NCI-H345 treated with DMSO at 0.1 percent for 48 hours (cell line): ENCODE measurements around the gene UFSP2.

Source experiments
- DNase-seq: peaks from one replicate; lab custom pipeline; 2025; ENCODE audit not compliant: unreplicated experiment; lab: John Stamatoyannopoulos, UW

UFSP2 gene

DNA sequence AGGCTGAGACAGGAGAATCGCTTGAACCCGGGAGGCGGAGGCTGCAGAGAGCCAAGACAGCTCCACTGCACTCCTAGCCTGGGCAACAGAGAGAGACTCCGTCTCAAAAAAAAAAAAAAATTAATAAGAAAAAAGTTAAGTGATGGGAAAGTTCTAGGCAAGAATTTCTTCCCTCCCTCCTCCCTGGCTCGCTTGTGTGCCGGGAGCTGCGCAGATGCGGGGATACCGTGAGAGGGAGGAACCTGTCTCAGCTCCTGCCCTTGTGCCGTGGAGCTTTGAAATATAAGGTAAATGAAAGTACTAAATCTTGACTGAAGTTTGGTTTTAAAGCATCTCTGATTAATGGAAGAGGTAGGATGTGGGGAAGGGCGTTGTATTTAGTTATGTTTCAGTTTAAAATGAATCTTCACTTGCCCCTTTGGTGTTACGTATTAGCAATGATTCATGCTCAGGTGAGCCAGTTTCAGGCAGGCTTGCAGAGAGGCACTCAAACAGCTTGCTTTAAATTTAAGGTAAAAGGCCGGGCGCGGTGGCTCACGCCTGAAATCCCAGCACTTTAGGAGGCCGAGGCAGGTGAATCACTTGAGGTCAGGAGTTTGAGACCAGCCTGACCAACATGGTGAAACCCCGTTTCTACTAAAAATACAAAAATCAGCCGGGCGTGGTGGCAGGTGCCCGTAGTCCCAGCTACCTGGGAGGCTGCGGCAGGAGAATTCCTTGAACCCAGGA, 1.4 kb upstream of the UFSP2 start:
- DNase-seq = no peak

GRCh38 chr4:185424905-185425646, 688 bp downstream of the UFSP2 start:
- DNase-seq = no peak

DNA sequence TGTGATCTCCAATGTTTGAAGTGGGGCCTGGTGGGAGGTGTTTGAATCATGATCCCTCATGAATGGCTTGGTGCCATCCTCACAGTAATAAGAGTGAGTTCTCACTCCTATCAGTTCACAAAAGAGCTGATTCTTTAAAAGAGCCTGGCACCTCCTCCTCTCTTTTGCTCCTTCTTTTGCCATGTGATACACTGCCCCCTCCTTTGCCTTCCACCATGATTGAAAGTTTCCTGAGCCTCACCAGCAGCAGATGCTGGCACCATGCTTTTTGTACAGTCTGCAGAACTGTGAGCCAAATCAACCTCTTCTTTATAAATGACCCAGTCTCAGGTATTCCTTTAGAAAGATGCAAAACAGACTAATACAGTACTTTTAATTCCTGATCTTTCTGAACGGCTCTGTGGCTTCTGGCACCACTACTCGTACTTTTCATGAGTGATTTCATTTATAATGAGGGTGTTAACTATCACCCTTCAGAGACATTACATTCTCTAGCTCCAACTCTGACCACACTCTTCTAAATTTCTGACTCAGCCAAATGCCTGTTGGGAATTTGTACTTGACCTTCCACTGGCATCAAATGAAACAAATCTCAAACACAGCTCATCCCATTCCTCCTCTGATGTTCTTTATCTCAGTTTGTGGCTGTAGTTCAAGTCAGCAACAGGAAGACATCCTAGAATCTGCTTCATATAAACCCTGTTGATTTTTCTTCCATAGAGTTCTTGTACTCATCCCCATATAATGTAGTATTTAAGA, 4.2 kb downstream of the UFSP2 start:
- DNase-seq = no peak

- no peak for DNase-seq
These were observed 8.8 kb downstream of the UFSP2 start for GRCh38 chr4:185416955-185417354.

GRCh38 chr4:185412412-185412811, 13.4 kb downstream of the UFSP2 start:
- DNase-seq = no peak

DNA sequence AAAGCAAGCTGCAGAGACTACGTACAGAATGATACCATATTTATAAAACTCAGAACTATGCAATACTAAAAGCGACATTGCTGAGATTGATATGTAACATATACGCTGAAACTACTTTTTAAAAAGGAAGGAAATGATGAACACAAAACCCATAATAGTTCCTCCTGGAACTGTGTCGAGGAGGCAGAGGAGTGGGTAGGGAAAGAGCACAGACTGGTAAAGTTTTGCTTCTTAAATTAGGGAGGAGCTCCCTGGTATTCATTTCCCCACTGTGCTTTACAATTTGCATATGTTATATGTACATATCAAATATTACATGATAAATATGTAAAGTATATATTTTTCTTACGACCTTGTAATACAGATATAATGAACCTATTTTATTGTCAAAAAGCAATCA, 13.9 kb downstream of the UFSP2 start:
- DNase-seq = no peak

GRCh38 chr4:185408432-185408831, 17.3 kb downstream of the UFSP2 start:
- no peak for DNase-seq

DNA sequence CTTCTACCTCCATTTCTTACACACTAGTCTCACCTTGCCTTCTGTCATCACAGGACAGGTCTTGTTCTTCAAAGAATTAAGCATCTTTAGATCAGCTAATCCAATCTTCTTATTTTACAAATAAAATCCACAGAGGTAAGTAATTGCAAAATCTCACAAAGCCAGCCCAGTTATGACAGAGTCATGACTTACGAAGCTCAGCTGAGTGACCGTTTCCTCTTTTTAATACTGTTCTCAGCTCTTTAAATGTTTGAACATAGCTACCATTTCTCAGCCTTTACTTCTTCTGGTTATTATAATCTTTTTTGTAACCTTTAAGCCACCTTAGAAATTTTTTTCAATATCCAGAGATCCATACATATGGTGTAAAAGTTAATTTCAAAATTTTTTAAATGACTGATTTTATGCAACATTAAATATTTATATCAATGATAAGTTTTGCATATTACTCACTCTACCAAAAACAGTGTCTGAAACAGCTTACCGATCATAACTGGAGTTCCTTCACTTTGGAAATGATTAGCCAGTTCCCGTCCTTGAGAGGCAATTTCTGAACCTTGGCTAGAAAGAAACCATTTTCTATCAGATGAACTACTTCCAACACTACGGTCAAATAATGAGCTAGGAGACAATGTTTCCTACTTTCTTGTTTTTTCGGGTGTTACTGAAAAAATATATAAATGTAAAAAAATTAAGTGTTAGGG, 20.3 kb downstream of the UFSP2 start:
- DNase-seq = no peak

DNA sequence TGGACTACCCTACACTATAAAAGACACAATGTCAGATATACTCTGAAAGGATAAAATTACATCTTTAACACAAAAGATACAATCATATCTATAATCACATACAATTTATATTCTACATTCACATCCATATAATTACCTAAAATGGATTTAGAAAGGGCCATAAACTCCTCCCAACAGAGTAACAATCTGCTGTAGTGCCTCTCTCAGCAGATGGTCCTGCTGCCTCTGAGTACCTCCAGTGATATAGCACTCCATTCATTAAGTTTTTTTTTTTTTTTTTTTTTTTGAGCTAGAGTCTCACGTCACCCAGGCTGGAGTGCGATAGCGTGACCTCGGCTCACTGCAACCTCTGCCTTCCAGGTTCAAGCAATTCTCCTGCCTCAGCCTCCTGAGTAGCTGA, 21.7 kb downstream of the UFSP2 start:
- DNase-seq = no peak

GRCh38 chr4:185399466-185399865, 26.3 kb downstream of the UFSP2 start:
- no peak for DNase-seq

DNA sequence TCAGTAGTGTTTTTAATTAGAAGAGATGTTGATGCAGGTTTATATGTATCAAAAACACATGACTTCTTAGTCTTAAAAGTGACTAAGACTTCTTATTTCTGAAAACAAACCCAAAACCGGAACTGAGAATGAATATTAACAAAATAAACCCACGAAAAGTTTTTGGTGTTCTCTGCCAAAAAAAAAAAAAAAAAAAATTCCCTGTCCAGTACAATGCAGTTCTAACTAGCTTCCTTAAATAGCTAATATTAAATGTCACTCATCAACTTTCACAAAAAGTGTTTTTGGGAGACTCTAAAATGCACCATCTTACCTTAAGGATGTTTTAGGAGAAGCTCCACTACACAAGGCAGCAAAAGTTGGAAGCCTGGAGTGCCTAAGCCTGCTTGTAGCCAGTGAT, 27.1 kb downstream of the UFSP2 start:
- DNase-seq = no peak

DNA sequence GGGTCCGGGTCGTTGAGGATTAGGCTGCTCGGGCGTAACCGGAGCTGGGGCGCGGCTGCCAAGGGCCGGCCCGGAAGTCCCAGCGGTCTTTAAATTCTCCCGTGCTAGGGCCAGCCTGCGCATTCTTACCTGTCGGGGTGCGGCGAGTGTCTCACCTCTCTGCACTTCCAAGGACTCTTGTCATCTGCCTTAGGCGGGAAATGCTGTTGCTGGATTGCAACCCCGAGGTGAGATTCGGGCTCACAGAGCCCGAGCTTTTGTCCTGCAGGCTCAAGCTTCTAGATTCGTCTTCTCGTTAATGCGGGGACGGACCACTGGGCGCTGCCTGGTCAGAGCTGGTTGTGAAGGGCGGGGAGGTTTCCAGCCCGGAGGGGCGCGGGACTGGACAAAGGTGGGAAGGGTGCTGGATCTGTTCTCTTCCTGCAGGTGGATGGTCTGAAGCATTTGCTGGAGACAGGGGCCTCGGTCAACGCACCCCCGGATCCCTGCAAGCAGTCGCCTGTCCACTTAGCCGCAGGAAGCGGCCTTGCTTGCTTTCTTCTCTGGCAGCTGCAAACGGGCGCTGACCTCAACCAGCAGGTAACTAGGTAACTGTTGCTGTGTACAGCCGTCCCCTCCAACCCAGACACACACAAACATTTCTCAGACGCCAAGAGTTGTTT, 28.9 kb downstream of the UFSP2 start, which contains the start of gene ANKRD37:
ANKRD37 (plus strand) TSS at position 118 of the 662 bp plus-strand sequence; CDS start at position 201, 83 bp downstream.
- DNase-seq = no peak

DNA sequence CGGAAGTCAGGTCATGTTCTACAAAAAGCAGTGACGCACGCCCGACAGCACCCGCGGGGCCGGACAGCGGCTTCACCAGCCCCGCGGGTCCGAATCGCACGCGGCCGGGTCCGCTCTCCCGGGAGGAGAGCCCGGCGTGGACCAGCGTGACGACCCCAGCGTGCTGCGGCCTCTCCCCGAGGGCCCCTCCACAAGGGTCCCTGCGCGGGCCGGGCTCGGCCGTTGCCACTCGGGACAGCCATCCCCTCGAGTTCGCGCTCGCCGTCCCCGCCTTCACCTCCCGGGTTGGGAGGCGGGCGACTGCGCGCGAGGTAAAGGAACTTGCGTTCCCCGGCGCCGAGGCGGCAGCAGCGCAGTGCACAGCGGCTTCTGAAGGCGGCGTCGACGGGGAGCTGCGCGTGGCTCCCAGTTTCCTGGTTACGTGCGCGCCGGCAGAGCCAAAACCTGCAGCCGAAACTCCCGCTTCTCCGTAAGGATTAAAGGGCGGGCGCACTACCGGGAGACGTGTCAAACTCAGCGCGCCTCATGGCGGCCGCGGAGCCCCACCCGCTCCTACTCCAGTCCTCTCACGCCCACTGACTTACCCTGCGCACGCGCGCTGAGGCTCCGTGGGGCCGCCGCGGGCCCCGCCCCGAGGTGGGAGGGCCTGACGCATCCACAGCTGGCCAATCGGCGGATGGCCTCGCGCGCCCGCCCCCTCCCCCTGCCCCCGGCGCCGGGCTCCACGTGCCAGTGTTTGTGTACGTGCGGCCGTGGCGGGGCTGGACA, 29.6 kb downstream of the UFSP2 start:
- peak; percentile 77 for DNase-seq

- no peak for DNase-seq
These were observed 30.4 kb downstream of the UFSP2 start, which contains the start of gene LRP2BP for GRCh38 chr4:185395238-185395955. TSS of gene LRP2BP (minus strand) at chr4:185395924. CDS start at chr4:185378186, 17,738 bp downstream.

DNA sequence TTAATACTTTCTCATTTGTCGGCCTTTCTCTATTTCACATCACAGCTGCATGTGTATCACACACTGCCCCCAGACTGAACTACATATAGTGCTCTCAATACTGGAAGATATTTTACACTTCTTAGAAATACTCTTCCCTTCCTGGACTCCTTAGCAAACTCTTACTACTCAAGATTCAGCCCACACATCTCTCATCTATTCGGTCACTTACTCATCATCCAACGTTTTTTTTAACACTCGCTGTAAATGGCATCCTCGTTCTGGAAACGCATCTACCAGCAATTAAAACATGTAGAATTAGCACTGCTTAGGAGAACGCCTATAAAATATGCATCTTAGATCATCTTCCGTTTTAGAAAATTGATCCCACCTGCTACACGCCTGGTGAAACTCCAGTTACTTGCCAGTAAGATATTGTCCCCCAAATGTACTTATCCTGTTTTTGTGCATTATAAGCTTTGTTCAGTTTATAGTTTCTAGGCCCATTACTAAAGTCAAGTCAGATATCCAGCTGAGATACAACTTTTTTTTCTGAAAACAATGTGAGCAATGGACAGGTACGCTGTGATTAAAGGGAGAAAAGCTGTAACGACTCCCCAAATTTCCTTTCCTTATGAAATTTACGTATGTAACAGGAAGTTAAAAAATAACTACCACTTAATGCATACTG, 31.1 kb downstream of the UFSP2 start:
- DNase-seq = no peak

DNA sequence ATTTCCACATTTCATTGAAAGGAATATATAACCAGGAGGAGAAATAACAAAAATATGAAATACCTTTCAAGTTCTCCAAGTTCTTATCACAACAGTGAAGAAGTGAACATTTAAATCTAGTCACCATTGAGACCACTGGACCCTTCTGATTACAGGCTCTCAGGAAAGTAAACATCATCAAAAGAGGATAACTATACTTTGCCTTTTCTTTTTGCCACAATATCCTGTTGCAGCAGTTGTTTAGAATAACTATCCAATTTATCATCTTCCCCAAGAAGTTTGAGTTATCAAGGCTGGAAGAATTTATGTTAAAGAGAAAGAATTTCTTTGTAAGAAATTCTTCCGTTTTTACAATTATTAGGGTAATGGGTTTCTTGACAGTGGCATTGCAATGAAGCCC, 33.6 kb downstream of the UFSP2 start:
- DNase-seq = no peak

DNA sequence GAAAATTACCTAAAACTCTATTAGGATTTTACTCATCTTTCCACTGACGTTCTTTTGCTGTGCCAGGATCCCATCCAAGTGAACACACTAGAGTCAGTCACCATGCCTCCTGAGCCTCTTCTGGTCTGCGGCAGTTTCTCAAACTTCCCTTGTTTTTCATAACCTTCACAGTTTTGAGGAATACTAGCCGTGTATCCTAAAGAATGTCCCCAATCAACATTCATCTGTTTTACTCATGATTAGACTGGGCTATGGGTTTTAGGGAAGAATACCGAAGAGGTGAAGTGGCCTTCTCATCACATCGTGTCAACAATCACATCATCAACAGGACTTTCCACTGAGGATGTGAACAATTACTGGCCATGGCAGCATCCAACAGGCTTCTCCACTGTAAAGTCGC, 34.8 kb downstream of the UFSP2 start:
- no peak for DNase-seq

DNA sequence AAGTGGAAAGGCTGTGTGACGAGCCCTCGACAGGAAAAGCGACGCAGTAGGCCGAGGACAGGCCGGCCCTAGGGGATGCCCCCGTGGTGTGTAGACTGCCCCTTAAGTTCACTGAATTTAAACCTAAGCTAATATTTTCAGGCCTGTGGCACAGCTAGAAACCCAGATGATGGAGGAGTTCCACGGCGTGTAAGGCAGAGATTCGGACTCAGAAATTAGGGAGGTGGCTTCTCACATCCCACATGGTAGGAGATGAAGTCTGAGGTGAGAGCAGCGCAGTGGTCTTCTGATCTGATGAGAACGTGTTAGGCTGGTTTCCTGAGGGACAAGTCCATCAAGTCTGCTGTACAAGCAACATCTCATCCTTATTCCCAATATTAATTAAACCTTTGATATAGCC, 37.8 kb downstream of the UFSP2 start:
- DNase-seq = no peak

DNA sequence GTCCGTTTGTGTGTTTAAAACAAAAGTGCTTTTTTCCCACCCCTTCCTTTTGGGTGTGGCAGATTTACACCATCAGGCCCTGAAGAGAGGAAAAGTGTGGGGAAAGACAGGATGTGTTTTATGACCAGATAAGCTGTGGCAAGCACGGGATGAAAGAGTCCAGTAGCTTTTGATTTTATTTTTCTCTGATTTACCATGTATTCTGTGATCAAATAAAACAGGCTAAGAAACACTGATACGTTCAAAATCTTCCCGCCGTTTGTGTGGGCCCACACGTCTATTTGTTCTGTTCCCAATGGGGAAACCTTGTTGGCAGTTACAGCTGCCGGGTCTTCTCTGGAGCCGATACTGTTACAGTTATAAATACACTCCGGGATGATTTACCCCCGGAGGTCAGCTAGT, 40.8 kb downstream of the UFSP2 start:
- no peak for DNase-seq
